ENCODE measurements around the gene CSF1. TPM values are rescaled to one million over a fixed set of nuclear protein-coding genes. Genes with fewer than 3 reads are reported as not detected.
A peak's percentile ranks its signal among the peaks of the same experiment; 100 is the strongest.

CSF1 gene
- total RNA-seq, 1 donor from 2014 or later: 13.9 TPM

GRCh38 chr1:109880971-109881894 is 29.4 kb upstream of the CSF1 start:
- TF ChIP-seq CTCF (IDR thresholded peaks at IDR 0.05; ENCODE audit: borderline replicate concordance): no peak
- Histone ChIP-seq H3K27me3 (ENCODE audit: low read depth) (no peaks in the 10 kb centered on the region), H3K4me1 (peaks cover 44% of the 10 kb centered on the region), H3K27ac (replicated peaks) (no peak overlapping the region), H3K4me3 (no peak overlapping the region), H3K36me3 (no peaks in the 10 kb centered on the region), H3K9me3 (replicated peaks) (no peaks in the 10 kb centered on the region)
- intact Hi-C loops (cut with micrococcal nuclease): no loop called here
- DNase-seq: no peak

GRCh38 chr1:109881906-109882287 is 28.8 kb upstream of the CSF1 start:
- DNase-seq: no peak

GRCh38 chr1:109882288-109883245 is 28.1 kb upstream of the CSF1 start:
- DNase-seq: no peak
- Histone ChIP-seq H3K36me3 (no peaks in the 10 kb centered on the region), H3K4me1 (peaks cover 31% of the 10 kb centered on the region), H3K9me3 (replicated peaks) (no peaks in the 10 kb centered on the region), H3K27me3 (ENCODE audit: low read depth) (no peaks in the 10 kb centered on the region), H3K27ac (replicated peaks) (peak overlapping the region; percentile 77), H3K4me3 (no peak overlapping the region)
- no peak for TF ChIP-seq CTCF (IDR thresholded peaks at IDR 0.05; ENCODE audit: borderline replicate concordance)
- intact Hi-C loops (cut with micrococcal nuclease): no loop called here

More at GRCh38 chr1:109881906-109882287, 28.8 kb upstream of the CSF1 start:
- Histone ChIP-seq H3K4me3 (no peak overlapping the region), H3K36me3 (no peaks in the 10 kb centered on the region), H3K9me3 (replicated peaks) (no peaks in the 10 kb centered on the region), H3K27ac (replicated peaks) (peak overlapping the region; percentile 77), H3K4me1 (peaks cover 37% of the 10 kb centered on the region), H3K27me3 (ENCODE audit: low read depth) (no peaks in the 10 kb centered on the region)
- intact Hi-C loops (cut with micrococcal nuclease): no loop called here
- no peak for TF ChIP-seq CTCF (IDR thresholded peaks at IDR 0.05; ENCODE audit: borderline replicate concordance)

- H3K4me3 ChIP-seq: no peak overlapping the region
- peaks cover 23% of the 10 kb centered on the region for H3K4me1 ChIP-seq
- peak; percentile 56 for DNase-seq
- H3K36me3 ChIP-seq: no peaks in the 10 kb centered on the region
- peak overlapping the region; percentile 77 for H3K27ac ChIP-seq (replicated peaks)
- H3K9me3 ChIP-seq (replicated peaks): no peaks in the 10 kb centered on the region
- H3K27me3 ChIP-seq (ENCODE audit: low read depth): no peaks in the 10 kb centered on the region
- intact Hi-C loops (cut with micrococcal nuclease): no loop called here
- peak; percentile 31 for TF ChIP-seq CTCF (IDR thresholded peaks at IDR 0.05; ENCODE audit: borderline replicate concordance)
Measured at GRCh38 chr1:109883248-109883955, 27.2 kb upstream of the CSF1 start.
